A549 (cell line): ENCODE results near the gene PCSK6. TPM values are rescaled to one million over a fixed set of nuclear protein-coding genes. Genes with fewer than 3 reads are reported as not detected.

Experiments
- ATAC-seq, 2 experiments: fragments of 200-7000 bp in 1 of 2; fragments of >200 bp in 1 of 2; cut with Nextera tagmentation in 1 of 2; cut with Tn5 transposase in 1 of 2; 3 replicates each; pipeline versions ENCODE4 v1.8.0 to v1.9.1; 2018 to 2020; ENCODE audit warnings: mild to moderate bottlenecking in 1 of 2, moderate library complexity in 1 of 2
- CTCF ChIA-PET: fragments of 300-600 bp; sonication (Branson Sonifier 250); formaldehyde crosslinking; extraction: SDS; loops from one replicate; lab custom pipeline; 2021; ENCODE audit warnings: antibody characterized with exemption, inconsistent platforms; lab: Yijun Ruan, JAX
- POLR2A ChIA-PET: fragments of 350-600 bp; formaldehyde crosslinking; extraction: SDS; loops from one replicate; lab custom pipeline; 2021; ENCODE audit warnings: antibody characterized with exemption, inconsistent platforms; lab: Yijun Ruan, JAX
- DNase-seq, 2 experiments: peaks; one replicate each; pipeline versions ENCODE4 v3.0.0 to v3.0.0-alpha.2; 2011 to 2016; ENCODE audit warnings: low read depth in 1 of 2, low spot score in 1 of 2
- FAIRE-seq: peaks from 2 replicates; lab custom pipeline; 2011; peaks lifted over from hg19 to GRCh38; lab: Jason Lieb, UNC
- H3K27ac ChIP-seq, 2 experiments: fragments of >200 bp; sonication (Bioruptor Twin); formaldehyde crosslinking; 3 replicates each; pipeline ENCODE4 v1.5.1; 2016 to 2017
- H3K4me1 ChIP-seq: fragments of >200 bp; sonication (Bioruptor Twin); formaldehyde crosslinking; 3 replicates; pipeline ENCODE4 v1.6.1; 2016
- H3K4me2 ChIP-seq: fragments of >200 bp; sonication (Bioruptor Twin); formaldehyde crosslinking; 3 replicates; pipeline ENCODE4 v1.6.1; 2016
- H3K4me3 ChIP-seq: fragments of >200 bp; sonication (Bioruptor Twin); formaldehyde crosslinking; 3 replicates; pipeline ENCODE4 v1.5.1; 2016
- H3K9me3 ChIP-seq: fragments of >200 bp; sonication (Bioruptor Twin); formaldehyde crosslinking; 3 replicates; pipeline ENCODE4 v1.6.1; 2016
- CBX8 ChIP-seq: fragments of 200-600 bp; sonication (generic); IDR thresholded peaks from 2 replicates; pipeline ENCODE4 v1.6.1; 2016
- CHD2 ChIP-seq: fragments of 150-350 bp; IDR thresholded peaks from 2 replicates; pipeline ENCODE4 v1.6.1; 2014; ENCODE audit warnings: low read length; ENCODE audit not compliant: partially characterized antibody
- EHMT2 ChIP-seq: fragments of 200-600 bp; sonication (generic); IDR thresholded peaks from 2 replicates; pipeline ENCODE4 v1.6.1; 2016; ENCODE audit warnings: antibody characterized with exemption, low read depth, mild to moderate bottlenecking, moderate library complexity
- ESRRA ChIP-seq: fragments of 150-350 bp; IDR thresholded peaks from 2 replicates; pipeline ENCODE4 v1.6.1; 2014; ENCODE audit warnings: mild to moderate bottlenecking, low read length, borderline replicate concordance
- FOSB ChIP-seq: fragments of 250-450 bp; sonication (Bioruptor Pico); IDR thresholded peaks from 2 replicates; pipeline ENCODE4 v1.5.0; 2020; ENCODE audit warnings: mild to moderate bottlenecking, moderate library complexity
- FOXS1 ChIP-seq: fragments of 250-450 bp; sonication (Bioruptor Pico); IDR thresholded peaks from 2 replicates; pipeline ENCODE4 v1.5.0; 2020; ENCODE audit warnings: mild to moderate bottlenecking, moderate library complexity
- GATA3 ChIP-seq: IDR thresholded peaks from 2 replicates; pipeline ENCODE4 v1.6.1; 2012; ENCODE audit warnings: borderline replicate concordance
- HDAC2 ChIP-seq: fragments of 200-600 bp; sonication (generic); IDR thresholded peaks from 2 replicates; pipeline ENCODE4 v1.6.1; 2016
- HEYL ChIP-seq: fragments of 250-450 bp; sonication (Bioruptor Pico); IDR thresholded peaks from 2 replicates; pipeline ENCODE4 v1.8.0; 2021; ENCODE audit warnings: mild to moderate bottlenecking, moderate library complexity
- KDM1A ChIP-seq: fragments of 200-600 bp; sonication (generic); IDR thresholded peaks from 2 replicates; pipeline ENCODE4 v1.6.1; 2016; ENCODE audit warnings: low read depth, mild to moderate bottlenecking
- MYC ChIP-seq: IDR thresholded peaks from 2 replicates; pipeline ENCODE4 v1.6.1; 2012; ENCODE audit warnings: mild to moderate bottlenecking, inconsistent platforms, low read length, improper control_type of control experiment, borderline replicate concordance
- NPAS2 ChIP-seq: fragments of 250-450 bp; sonication (Bioruptor Pico); IDR thresholded peaks from 2 replicates; pipeline ENCODE4 v1.8.0; 2022; ENCODE audit warnings: mild to moderate bottlenecking, moderate library complexity, borderline replicate concordance
- POLR2AphosphoS2 ChIP-seq: conservative IDR thresholded peaks from 2 replicates; pipeline ENCODE4 v1.6.1; 2012; ENCODE audit warnings: low read length, improper control_type of control experiment, inconsistent platforms
- RARB ChIP-seq: fragments of 250-450 bp; sonication (Bioruptor Pico); IDR thresholded peaks from 2 replicates; pipeline ENCODE4 v1.8.0; 2021; ENCODE audit warnings: mild to moderate bottlenecking, moderate library complexity
- RCOR1 ChIP-seq: fragments of 150-350 bp; IDR thresholded peaks from 2 replicates; pipeline ENCODE4 v1.6.1; 2014; ENCODE audit warnings: antibody characterized with exemption, low read length, low read depth
- RFX5 ChIP-seq: fragments of 450-650 bp; IDR thresholded peaks from 2 replicates; pipeline ENCODE4 v1.7.1; 2014; ENCODE audit warnings: antibody characterized with exemption, mild to moderate bottlenecking, moderate library complexity
- SMC3 ChIP-seq: fragments of >200 bp; sonication (Bioruptor Twin); formaldehyde crosslinking; IDR thresholded peaks from 3 replicates; pipeline ENCODE4 v1.6.1; 2018; ENCODE audit warnings: inconsistent platforms
- TFCP2L1 ChIP-seq: fragments of 250-450 bp; sonication (Bioruptor Pico); IDR thresholded peaks from 2 replicates; pipeline ENCODE4 v1.5.0; 2021; ENCODE audit warnings: mild to moderate bottlenecking
- ZNF302 ChIP-seq: fragments of 250-450 bp; sonication (Bioruptor Pico); IDR thresholded peaks from 2 replicates; pipeline ENCODE4 v1.9.0; 2021; ENCODE audit warnings: inconsistent platforms, mild to moderate bottlenecking, moderate library complexity
- WGBS: methylation state at CpG from one replicate; pipeline ENCODE4 v1.1.6; 2017; ENCODE audit errors: missing lambda C conversion rate; 5-methylcytosine and 5-hydroxymethylcytosine counted together
- polyA plus RNA-seq, 4 experiments: library from polyadenylated mRNA; depleted of rRNA in 3 of 4; stranded (reverse); fragments of >200 nt; fragmentation: RNase III in 1 of 4; extraction: RNeasy Plus Mini Kit Qiagen cat#74134 plus additional on column Dnase treatment in 1 of 4; gene quantifications; 2 replicates in 3 of 4; 3 replicates in 1 of 4; pipeline ENCODE4 v1.2.3, GENCODE V29; 2011 to 2017
- TF ChIP-seq, protein P1 (sequence below): IDR thresholded peaks from 2 replicates; pipeline ENCODE4 v1.6.1; 2012
- TF ChIP-seq, protein P2 (sequence below): fragments of 250-450 bp; sonication (Bioruptor Pico); IDR thresholded peaks from 2 replicates; pipeline ENCODE4 v1.5.0; 2020; ENCODE audit warnings: low read depth, mild to moderate bottlenecking, moderate library complexity
- TF ChIP-seq, protein P3 (sequence below): fragments of 150-350 bp; IDR thresholded peaks from 2 replicates; pipeline ENCODE4 v1.6.1; 2014; ENCODE audit warnings: low read depth, mild to moderate bottlenecking, low read length
- TF ChIP-seq, protein P4 (sequence below): fragments of >200 bp; sonication (Bioruptor Twin); formaldehyde crosslinking; IDR thresholded peaks from 3 replicates; pipeline ENCODE4 v1.6.1; 2016

The PCSK6 gene
- polyA plus RNA-seq, 2 of the 4 experiments (the other 2 are of a cell fraction) = 10.0 to 15.2 TPM

DNA sequence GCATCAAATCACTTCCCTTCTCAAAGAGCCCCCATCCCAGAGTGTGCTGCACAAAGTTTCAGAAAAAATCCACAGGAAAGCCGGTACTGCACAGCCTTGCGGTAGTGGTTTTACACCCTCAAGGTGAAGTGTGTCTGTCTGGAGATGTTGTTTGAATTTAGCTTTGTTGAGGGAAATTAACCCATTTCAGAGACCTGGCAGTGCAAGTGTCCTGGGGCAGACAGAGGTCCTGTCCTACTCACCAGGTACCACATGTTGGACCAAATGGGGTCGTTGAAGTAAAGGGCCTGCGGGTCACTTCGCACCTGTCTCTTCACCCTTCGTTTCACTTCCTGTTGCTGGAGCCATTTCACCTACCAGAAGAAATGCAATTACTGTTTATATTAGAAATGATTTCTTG lies 57.8 kb downstream of the PCSK6 start:
- H3K27ac ChIP-seq = no peak overlapping the region
- POLR2A ChIA-PET = no interaction called here
- no peak overlapping the region for H3K4me2 ChIP-seq
- no peak overlapping the region for H3K4me3 ChIP-seq
- CTCF ChIA-PET = interaction anchor here (0.8 to 1.3 kb wide), 2 partner anchors 70 to 208 kb away, joined by 3 to 4 read pairs; no protein-coding TSS in a partner anchor
- no peaks in the 10 kb centered on the region for H3K9me3 ChIP-seq
- peaks cover under 1% of the 10 kb centered on the region; the same call in 1 of the 3 replicates for H3K4me1 ChIP-seq
- ATAC-seq = no peak
- WGBS = 82% methylated on average over 6 of the region's 6 CpGs
- FAIRE-seq = no peak
- no peak for DNase-seq
- TF ChIP-seq FOXS1 (CRISPR knock-in tag) (no peak), CHD2 (no peak), TFCP2L1 (no peak), MYC (no peak), ZNF302 (CRISPR knock-in tag) (no peak), RFX5 (no peak), POLR2AphosphoS2 (no peak), KDM1A (no peak), RCOR1 (no peak), HDAC2 (no peak), GATA3 (no peak)
- TF ChIP-seq, protein P1, sequence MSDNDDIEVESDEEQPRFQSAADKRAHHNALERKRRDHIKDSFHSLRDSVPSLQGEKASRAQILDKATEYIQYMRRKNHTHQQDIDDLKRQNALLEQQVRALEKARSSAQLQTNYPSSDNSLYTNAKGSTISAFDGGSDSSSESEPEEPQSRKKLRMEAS = no peak
- TF ChIP-seq, protein P2, sequence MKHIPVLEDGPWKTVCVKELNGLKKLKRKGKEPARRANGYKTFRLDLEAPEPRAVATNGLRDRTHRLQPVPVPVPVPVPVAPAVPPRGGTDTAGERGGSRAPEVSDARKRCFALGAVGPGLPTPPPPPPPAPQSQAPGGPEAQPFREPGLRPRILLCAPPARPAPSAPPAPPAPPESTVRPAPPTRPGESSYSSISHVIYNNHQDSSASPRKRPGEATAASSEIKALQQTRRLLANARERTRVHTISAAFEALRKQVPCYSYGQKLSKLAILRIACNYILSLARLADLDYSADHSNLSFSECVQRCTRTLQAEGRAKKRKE = no peak
- TF ChIP-seq, all 56 proteins: peak for 0

DNA sequence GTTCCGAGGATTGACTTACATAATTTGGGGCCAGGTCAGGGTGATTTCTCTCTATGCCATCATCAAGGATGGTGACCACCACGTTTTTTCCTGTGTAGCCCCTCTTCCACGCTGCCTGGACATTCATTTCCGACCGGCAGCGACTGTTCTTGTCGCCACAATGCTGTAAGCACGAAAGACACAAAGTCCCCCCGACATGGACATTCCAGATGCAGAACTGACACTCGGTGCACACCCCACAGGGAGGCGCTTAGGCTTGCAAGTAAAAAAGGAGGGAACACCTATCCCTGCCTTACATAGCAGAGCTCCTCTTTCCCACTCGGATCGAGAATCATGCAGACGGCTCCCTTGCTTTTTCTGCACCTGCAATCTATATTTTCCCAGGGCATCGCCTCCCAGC lies 58.2 kb downstream of the PCSK6 start:
- 84% methylated on average over 15 of the region's 15 CpGs for WGBS
- Histone ChIP-seq H3K4me2 (no peak overlapping the region), H3K4me1 (no peaks in the 10 kb centered on the region), H3K4me3 (no peak overlapping the region), H3K27ac (no peak overlapping the region), H3K9me3 (no peaks in the 10 kb centered on the region)
- ChIA-PET POLR2A (no interaction called here), CTCF (interaction anchor here (0.8 to 1.3 kb wide), 2 partner anchors 70 to 209 kb away, joined by 3 to 4 read pairs; no protein-coding TSS in a partner anchor)
- ATAC-seq (no peak), DNase-seq (no peak), FAIRE-seq (no peak)
- TF ChIP-seq, protein P3, sequence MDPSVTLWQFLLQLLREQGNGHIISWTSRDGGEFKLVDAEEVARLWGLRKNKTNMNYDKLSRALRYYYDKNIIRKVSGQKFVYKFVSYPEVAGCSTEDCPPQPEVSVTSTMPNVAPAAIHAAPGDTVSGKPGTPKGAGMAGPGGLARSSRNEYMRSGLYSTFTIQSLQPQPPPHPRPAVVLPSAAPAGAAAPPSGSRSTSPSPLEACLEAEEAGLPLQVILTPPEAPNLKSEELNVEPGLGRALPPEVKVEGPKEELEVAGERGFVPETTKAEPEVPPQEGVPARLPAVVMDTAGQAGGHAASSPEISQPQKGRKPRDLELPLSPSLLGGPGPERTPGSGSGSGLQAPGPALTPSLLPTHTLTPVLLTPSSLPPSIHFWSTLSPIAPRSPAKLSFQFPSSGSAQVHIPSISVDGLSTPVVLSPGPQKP = no peak
- TF ChIP-seq NPAS2 (CRISPR knock-in tag) (no peak), CBX8 (no peak), EHMT2 (no peak), HEYL (CRISPR knock-in tag) (no peak), ESRRA (no peak), MYC (no peak), KDM1A (no peak), RARB (CRISPR knock-in tag) (no peak), POLR2AphosphoS2 (no peak), FOSB (CRISPR knock-in tag) (no peak), SMC3 (no peak)
- TF ChIP-seq, protein P4, sequence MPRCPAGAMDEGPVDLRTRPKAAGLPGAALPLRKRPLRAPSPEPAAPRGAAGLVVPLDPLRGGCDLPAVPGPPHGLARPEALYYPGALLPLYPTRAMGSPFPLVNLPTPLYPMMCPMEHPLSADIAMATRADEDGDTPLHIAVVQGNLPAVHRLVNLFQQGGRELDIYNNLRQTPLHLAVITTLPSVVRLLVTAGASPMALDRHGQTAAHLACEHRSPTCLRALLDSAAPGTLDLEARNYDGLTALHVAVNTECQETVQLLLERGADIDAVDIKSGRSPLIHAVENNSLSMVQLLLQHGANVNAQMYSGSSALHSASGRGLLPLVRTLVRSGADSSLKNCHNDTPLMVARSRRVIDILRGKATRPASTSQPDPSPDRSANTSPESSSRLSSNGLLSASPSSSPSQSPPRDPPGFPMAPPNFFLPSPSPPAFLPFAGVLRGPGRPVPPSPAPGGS = no peak
